WTC11 (cell line): ENCODE results near the gene PLXNB1. TPM values are rescaled to one million over a fixed set of nuclear protein-coding genes. Genes with fewer than 3 reads are reported as not detected.

Experiments used
- ATAC-seq: fragments of 200-7000 bp; cut with Tn5 transposase; 2 replicates; pipeline ENCODE4 v1.10.0; 2021; ENCODE audit warnings: mild to moderate bottlenecking, moderate library complexity
- CTCF ChIA-PET: fragments of 300-600 bp; sonication (Branson Sonifier 250); formaldehyde crosslinking; loops from one replicate; lab custom pipeline; 2021; ENCODE audit warnings: antibody characterized with exemption; lab: Charles Lee
- POLR2A ChIA-PET: fragments of 350-600 bp; sonication (Branson Sonifier 250); formaldehyde crosslinking; loops from one replicate; lab custom pipeline; 2021; ENCODE audit warnings: antibody characterized with exemption; lab: Charles Lee
- DNase-seq: peaks from one replicate; pipeline ENCODE4 v3.0.0; 2021; ENCODE audit warnings: low spot score
- H3K27ac Mint-ChIP-seq: 2 replicates; pipeline ENCODE4 v1.8.0; 2021; ENCODE audit warnings: mixed read lengths
- H3K27me3 Mint-ChIP-seq: 2 replicates; pipeline ENCODE4 v1.8.0; 2021; ENCODE audit warnings: low read depth, mild to moderate bottlenecking, moderate library complexity, mixed read lengths
- H3K36me3 Mint-ChIP-seq: 2 replicates; pipeline ENCODE4 v1.8.0; 2021; ENCODE audit warnings: mixed read lengths
- H3K4me1 Mint-ChIP-seq: 2 replicates; pipeline ENCODE4 v1.8.0; 2022; ENCODE audit warnings: mixed read lengths
- H3K4me3 Mint-ChIP-seq: 2 replicates; pipeline ENCODE4 v1.8.0; 2021; ENCODE audit warnings: mild to moderate bottlenecking, moderate library complexity, mixed read lengths
- H3K9me3 Mint-ChIP-seq: 2 replicates; pipeline ENCODE4 v1.8.0; 2021; ENCODE audit warnings: mixed read lengths
- ATF3 ChIP-seq: sonication (generic); formaldehyde crosslinking; conservative IDR thresholded peaks from 2 replicates; pipeline ENCODE4 v1.8.1; 2022; ENCODE audit warnings: mild to moderate bottlenecking, missing genetic modification reagents
- ELF4 ChIP-seq: sonication (generic); formaldehyde crosslinking; IDR thresholded peaks from 2 replicates; pipeline ENCODE4 v1.8.1; 2022; ENCODE audit warnings: low read depth, mild to moderate bottlenecking, moderate library complexity, missing genetic modification reagents
- ERG ChIP-seq: fragments of 250-450 bp; sonication (Bioruptor Pico); IDR thresholded peaks from 2 replicates; pipeline ENCODE4 v1.8.0; 2021; ENCODE audit warnings: mild to moderate bottlenecking
- FOXP4 ChIP-seq: sonication (generic); formaldehyde crosslinking; IDR thresholded peaks from 2 replicates; pipeline ENCODE4 v1.8.0; 2022; ENCODE audit warnings: mild to moderate bottlenecking, missing genetic modification reagents
- MAX ChIP-seq: sonication (generic); formaldehyde crosslinking; IDR thresholded peaks from 2 replicates; pipeline ENCODE4 v1.8.0; 2022; ENCODE audit warnings: mild to moderate bottlenecking, missing genetic modification reagents
- NR2C2 ChIP-seq: sonication (generic); formaldehyde crosslinking; IDR thresholded peaks from 2 replicates; pipeline ENCODE4 v1.8.0; 2022; ENCODE audit warnings: mild to moderate bottlenecking, missing genetic modification reagents
- NR3C1 ChIP-seq: sonication (generic); formaldehyde crosslinking; conservative IDR thresholded peaks from 2 replicates; pipeline ENCODE4 v1.8.1; 2023; ENCODE audit warnings: low read depth, mild to moderate bottlenecking, missing genetic modification reagents
- PRRX2 ChIP-seq: fragments of 250-450 bp; sonication (Bioruptor Pico); IDR thresholded peaks from 2 replicates; pipeline ENCODE4 v1.8.0; 2021; ENCODE audit warnings: mild to moderate bottlenecking
- SMAD4 ChIP-seq: sonication (generic); formaldehyde crosslinking; IDR thresholded peaks from 2 replicates; pipeline ENCODE4 v1.8.0; 2022; ENCODE audit warnings: mild to moderate bottlenecking, missing genetic modification reagents
- TEAD1 ChIP-seq: sonication (generic); formaldehyde crosslinking; IDR thresholded peaks from 2 replicates; pipeline ENCODE4 v1.8.0; 2022; ENCODE audit warnings: mild to moderate bottlenecking, missing genetic modification reagents
- USF2 ChIP-seq: sonication (generic); formaldehyde crosslinking; IDR thresholded peaks from 2 replicates; pipeline ENCODE4 v1.8.1; 2023; ENCODE audit warnings: mild to moderate bottlenecking, missing genetic modification reagents, moderate library complexity
- ZBTB43 ChIP-seq: sonication (generic); formaldehyde crosslinking; IDR thresholded peaks from 2 replicates; pipeline ENCODE4 v1.8.1; 2023; ENCODE audit warnings: mild to moderate bottlenecking, missing genetic modification reagents
- ZNF232 ChIP-seq: sonication (generic); formaldehyde crosslinking; IDR thresholded peaks from 2 replicates; pipeline ENCODE4 v1.8.0; 2022; ENCODE audit warnings: mild to moderate bottlenecking, missing genetic modification reagents
- ZNF317 ChIP-seq: sonication (generic); formaldehyde crosslinking; IDR thresholded peaks from 2 replicates; pipeline ENCODE4 v1.8.1; 2023; ENCODE audit warnings: low read depth, mild to moderate bottlenecking, moderate library complexity, missing genetic modification reagents, borderline replicate concordance
- ZNF396 ChIP-seq: fragments of 250-450 bp; sonication (Bioruptor Pico); IDR thresholded peaks from 2 replicates; pipeline ENCODE4 v1.8.0; 2021; ENCODE audit warnings: mild to moderate bottlenecking, moderate library complexity, borderline replicate concordance
- ZNF425 ChIP-seq: fragments of 250-450 bp; sonication (Bioruptor Pico); conservative IDR thresholded peaks from 2 replicates; pipeline ENCODE4 v1.9.0; 2021; ENCODE audit warnings: mild to moderate bottlenecking
- ZSCAN18 ChIP-seq: fragments of 250-450 bp; sonication (Bioruptor Pico); IDR thresholded peaks from 2 replicates; pipeline ENCODE4 v2.1.2; 2022; ENCODE audit warnings: mild to moderate bottlenecking, moderate library complexity
- total RNA-seq: library from RNA; stranded (reverse); gene quantifications from 3 replicates; pipeline ENCODE4 v1.2.3, GENCODE V29; 2021

Gene PLXNB1
- total RNA-seq, 1 experiment from 2014 or later: 143 TPM

GRCh38 chr3:48411606-48412374 lies 18.1 kb downstream of the PLXNB1 start:
- Mint-ChIP-seq H3K9me3 (no peaks in the 10 kb centered on the region), H3K36me3 (peaks cover 74% of the 10 kb centered on the region), H3K4me3 (no peak overlapping the region), H3K27ac (no peak overlapping the region; the same call in 1 of the 2 replicates), H3K27me3 (no peaks in the 10 kb centered on the region), H3K4me1 (no peaks in the 10 kb centered on the region)
- TF ChIP-seq USF2 (CRISPR knock-in tag): no peak
- DNase-seq (peak; percentile 5), ATAC-seq (no peak)
- ChIA-PET CTCF (interaction anchor here (2.9 to 18.3 kb wide), 2 partner anchors 11 to 24 kb away, joined by 15 to 218 read pairs; no protein-coding TSS in a partner anchor), POLR2A (no interaction called here)

GRCh38 chr3:48411041-48411588 lies 18.8 kb downstream of the PLXNB1 start:
- H3K4me3 Mint-ChIP-seq: no peak overlapping the region
- DNase-seq (peak; percentile 10), ATAC-seq (no peak)
- no peaks in the 10 kb centered on the region for H3K4me1 Mint-ChIP-seq
- CTCF ChIA-PET: interaction anchor here (1.0 to 18.3 kb wide), 3 partner anchors 10 to 25 kb away, joined by 3 to 218 read pairs (median 15); no protein-coding TSS in a partner anchor
- POLR2A ChIA-PET: no interaction called here
- peaks cover 79% of the 10 kb centered on the region for H3K36me3 Mint-ChIP-seq
- no peak overlapping the region for H3K27ac Mint-ChIP-seq
- no peaks in the 10 kb centered on the region for H3K9me3 Mint-ChIP-seq
- no peak for TF ChIP-seq ZNF232 (CRISPR knock-in tag)
- TF ChIP-seq PRRX2 (CRISPR knock-in tag): no peak
- TF ChIP-seq ERG (CRISPR knock-in tag): no peak
- no peak for TF ChIP-seq TEAD1 (CRISPR knock-in tag)
- no peak for TF ChIP-seq NR3C1 (CRISPR knock-in tag)
- TF ChIP-seq ZSCAN18 (CRISPR knock-in tag): no peak
- no peak for TF ChIP-seq ZNF317 (CRISPR knock-in tag)
- no peak for TF ChIP-seq ZBTB43 (CRISPR knock-in tag)
- TF ChIP-seq ZNF425 (CRISPR knock-in tag): no peak
- no peak for TF ChIP-seq SMAD4 (CRISPR knock-in tag)
- no peak for TF ChIP-seq NR2C2
- no peak for TF ChIP-seq MAX (CRISPR knock-in tag)
- no peak for TF ChIP-seq FOXP4
- TF ChIP-seq ELF4: no peak
- no peak for TF ChIP-seq ATF3
- no peak for TF ChIP-seq ZNF396 (CRISPR knock-in tag)
- no peaks in the 10 kb centered on the region for H3K27me3 Mint-ChIP-seq
